ENCODE results near the gene C14orf93. TPM values are rescaled to one million over a fixed set of nuclear protein-coding genes. Genes with fewer than 3 reads are reported as not detected.

C14orf93 gene
- total RNA-seq, 3 donors from 2014 or later = 10.8 to 24.1 (median 19.4) TPM

DNA sequence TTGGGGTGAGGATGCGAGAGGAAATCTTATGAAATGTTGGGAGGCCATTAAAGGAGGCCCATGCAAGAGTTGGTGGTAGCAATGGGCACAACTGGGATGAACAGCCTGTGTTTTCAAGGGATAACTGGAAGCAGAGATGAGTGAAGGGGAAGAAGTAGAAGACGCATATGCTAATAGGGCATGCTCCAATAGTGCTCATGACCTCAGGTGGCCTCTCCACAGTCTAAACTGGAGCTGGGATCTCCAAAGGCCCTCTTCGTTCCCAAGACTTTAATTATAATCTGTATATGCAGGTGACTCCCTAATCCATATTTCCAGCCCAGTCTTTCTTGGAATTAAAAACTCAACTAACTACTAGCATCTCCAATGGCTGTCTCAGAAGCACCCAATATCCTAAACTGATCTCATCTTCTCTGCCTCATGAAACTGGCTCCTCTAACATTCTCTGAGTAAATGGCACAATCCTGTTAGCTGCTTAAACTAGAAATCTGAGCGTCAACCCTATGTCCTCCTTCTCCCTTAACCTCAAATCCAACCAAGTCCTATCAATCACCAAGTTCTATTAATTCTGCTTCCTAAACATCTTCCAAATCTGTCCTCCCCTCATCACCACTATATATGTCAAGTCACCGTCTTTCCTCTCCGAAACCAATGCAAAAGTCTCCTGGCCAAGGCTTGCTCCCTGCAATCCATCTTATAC, 24.8 kb downstream of the C14orf93 start:
- H3K4me3 ChIP-seq = no peak overlapping the region
- H3K9me3 ChIP-seq = no peaks in the 10 kb centered on the region
- no peak overlapping the region for H3K27ac ChIP-seq
- peaks cover 0 to 3% of the 10 kb centered on the region in 2 donors for H3K27me3 ChIP-seq
- intact Hi-C loops (cut with DNase I; ENCODE audit: low total_unique reads) = loop anchor here (5.0 kb wide), 1 partner anchor 337 kb away; the partner anchor contains the start of gene PABPN1
- no peaks in the 10 kb centered on the region for H3K36me3 ChIP-seq
- DNase-seq (ENCODE audit: low spot score in 2 of 2) = no peak
- no peaks in the 10 kb centered on the region for H3K4me1 ChIP-seq
- TF ChIP-seq, protein P1, sequence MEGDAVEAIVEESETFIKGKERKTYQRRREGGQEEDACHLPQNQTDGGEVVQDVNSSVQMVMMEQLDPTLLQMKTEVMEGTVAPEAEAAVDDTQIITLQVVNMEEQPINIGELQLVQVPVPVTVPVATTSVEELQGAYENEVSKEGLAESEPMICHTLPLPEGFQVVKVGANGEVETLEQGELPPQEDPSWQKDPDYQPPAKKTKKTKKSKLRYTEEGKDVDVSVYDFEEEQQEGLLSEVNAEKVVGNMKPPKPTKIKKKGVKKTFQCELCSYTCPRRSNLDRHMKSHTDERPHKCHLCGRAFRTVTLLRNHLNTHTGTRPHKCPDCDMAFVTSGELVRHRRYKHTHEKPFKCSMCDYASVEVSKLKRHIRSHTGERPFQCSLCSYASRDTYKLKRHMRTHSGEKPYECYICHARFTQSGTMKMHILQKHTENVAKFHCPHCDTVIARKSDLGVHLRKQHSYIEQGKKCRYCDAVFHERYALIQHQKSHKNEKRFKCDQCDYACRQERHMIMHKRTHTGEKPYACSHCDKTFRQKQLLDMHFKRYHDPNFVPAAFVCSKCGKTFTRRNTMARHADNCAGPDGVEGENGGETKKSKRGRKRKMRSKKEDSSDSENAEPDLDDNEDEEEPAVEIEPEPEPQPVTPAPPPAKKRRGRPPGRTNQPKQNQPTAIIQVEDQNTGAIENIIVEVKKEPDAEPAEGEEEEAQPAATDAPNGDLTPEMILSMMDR (IDR thresholded peaks at IDR 0.05) = no peak
- TF ChIP-seq POLR2AphosphoS5 (IDR thresholded peaks at IDR 0.05) (no peak), POLR2A (IDR thresholded peaks at IDR 0.05) (no peak)

DNA sequence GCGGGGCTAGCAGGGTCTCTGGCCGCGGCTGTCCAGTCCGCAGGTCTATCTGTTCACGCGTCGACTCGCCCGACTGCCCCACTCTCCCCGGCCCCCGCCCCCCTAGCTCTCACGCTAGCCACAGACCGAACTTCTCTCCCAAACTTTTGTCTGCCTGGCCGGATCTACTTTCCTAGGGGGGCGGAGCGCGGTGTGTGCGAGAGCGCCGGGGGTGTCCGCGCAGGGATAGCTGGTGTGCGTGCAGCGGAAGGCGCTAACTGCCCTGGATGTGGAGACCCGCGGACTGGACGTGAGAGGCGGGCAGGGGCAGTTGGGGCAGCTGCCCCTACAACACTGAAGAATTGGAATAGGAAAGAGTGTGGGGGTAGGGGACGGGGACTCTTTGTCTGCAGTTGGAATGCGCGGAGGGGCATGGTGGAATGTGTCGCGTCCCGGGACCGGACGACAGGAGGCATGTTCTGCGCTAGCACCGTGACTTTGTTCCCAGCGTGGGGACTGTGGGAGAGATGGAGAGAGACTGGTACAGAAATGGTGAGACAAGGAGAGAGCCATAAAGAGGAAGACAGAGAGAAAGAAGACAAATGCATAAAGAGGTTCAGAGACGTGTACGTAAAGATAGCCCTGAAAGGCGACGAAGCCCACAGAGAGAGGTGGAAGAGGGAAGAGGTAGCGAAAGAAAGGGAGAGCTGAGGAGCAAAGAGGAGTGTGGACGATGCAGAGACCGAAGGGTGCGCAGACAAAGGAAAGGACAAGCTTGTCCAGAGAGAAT, 27.3 kb downstream of the C14orf93 start, which contains the start of gene AJUBA:
TSS of gene AJUBA (minus strand) at position 75 of the 769 bp plus-strand sequence. CDS start 285 bp downstream, outside the sequence.
- H3K27me3 ChIP-seq = peaks cover 0 to 3% of the 10 kb centered on the region in 2 donors
- no peaks in the 10 kb centered on the region for H3K36me3 ChIP-seq
- intact Hi-C loops (cut with DNase I; ENCODE audit: low total_unique reads) = no loop called here
- H3K9me3 ChIP-seq = no peaks in the 10 kb centered on the region
- peak; percentile 82 to 85 for DNase-seq (ENCODE audit: low spot score in 2 of 2)
- TF ChIP-seq POLR2AphosphoS5 (IDR thresholded peaks at IDR 0.05) (peak in 2 of 3 donors; percentile 21 to 43), POLR2A (IDR thresholded peaks at IDR 0.05) (peak; percentile 19)
- TF ChIP-seq, protein P1 (IDR thresholded peaks at IDR 0.05) = no peak
- peaks cover 5 to 15% of the 10 kb centered on the region in 2 donors for H3K4me1 ChIP-seq
- peak within 1 kb of the TSS; percentile 67 to 96 (median 89) for H3K4me3 ChIP-seq
- H3K27ac ChIP-seq = peak within 1 kb of the TSS; percentile 88 to 90

DNA sequence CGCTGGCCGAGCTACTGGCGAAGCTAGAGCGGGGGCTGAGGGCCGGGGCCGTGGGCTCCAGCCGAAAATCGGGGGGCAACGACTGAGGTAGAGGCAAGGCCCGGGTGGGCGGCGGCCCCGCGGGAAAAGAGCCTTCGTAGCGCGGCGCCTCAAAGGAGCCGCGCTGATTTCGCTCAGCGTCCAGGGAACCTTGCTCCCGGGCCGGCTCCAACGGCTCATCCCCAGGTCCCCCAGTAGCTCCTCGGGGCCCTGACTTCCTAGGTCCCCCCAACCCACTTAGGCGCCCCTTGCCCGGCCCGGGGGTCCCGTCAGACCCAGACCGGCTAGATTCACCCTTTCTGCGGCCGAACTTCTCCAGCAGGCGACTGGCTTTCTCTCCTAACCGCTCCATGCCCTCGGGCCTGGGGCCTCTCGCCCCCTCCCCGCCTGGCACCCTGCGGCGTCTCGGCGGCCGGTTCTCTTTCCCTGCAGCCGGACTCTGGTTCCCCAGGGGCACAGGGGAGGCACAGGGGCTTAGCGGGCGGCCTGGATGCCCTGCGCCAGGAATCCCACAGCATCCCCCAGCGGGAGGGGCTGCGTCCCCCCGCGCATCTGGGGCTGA, 28.0 kb downstream of the C14orf93 start:
- no peaks in the 10 kb centered on the region for H3K9me3 ChIP-seq
- no peak for DNase-seq (ENCODE audit: low spot score in 2 of 2)
- intact Hi-C loops (cut with DNase I; ENCODE audit: low total_unique reads) = loop anchor here (1.0 kb wide), 1 partner anchor 71 kb away; no protein-coding TSS in a partner anchor
- H3K27ac ChIP-seq = peak overlapping the region; percentile 88 to 90
- TF ChIP-seq POLR2AphosphoS5 (IDR thresholded peaks at IDR 0.05) = peak in 1 of 3 donors; percentile 2
- TF ChIP-seq, protein P1 (IDR thresholded peaks at IDR 0.05) = no peak
- TF ChIP-seq POLR2A (IDR thresholded peaks at IDR 0.05) = no peak
- peaks cover 5 to 22% of the 10 kb centered on the region in 2 donors for H3K4me1 ChIP-seq
- H3K36me3 ChIP-seq = no peaks in the 10 kb centered on the region
- H3K4me3 ChIP-seq = peak overlapping the region; percentile 67 to 96 (median 89)
- peaks cover 0 to 3% of the 10 kb centered on the region in 2 donors for H3K27me3 ChIP-seq

DNA sequence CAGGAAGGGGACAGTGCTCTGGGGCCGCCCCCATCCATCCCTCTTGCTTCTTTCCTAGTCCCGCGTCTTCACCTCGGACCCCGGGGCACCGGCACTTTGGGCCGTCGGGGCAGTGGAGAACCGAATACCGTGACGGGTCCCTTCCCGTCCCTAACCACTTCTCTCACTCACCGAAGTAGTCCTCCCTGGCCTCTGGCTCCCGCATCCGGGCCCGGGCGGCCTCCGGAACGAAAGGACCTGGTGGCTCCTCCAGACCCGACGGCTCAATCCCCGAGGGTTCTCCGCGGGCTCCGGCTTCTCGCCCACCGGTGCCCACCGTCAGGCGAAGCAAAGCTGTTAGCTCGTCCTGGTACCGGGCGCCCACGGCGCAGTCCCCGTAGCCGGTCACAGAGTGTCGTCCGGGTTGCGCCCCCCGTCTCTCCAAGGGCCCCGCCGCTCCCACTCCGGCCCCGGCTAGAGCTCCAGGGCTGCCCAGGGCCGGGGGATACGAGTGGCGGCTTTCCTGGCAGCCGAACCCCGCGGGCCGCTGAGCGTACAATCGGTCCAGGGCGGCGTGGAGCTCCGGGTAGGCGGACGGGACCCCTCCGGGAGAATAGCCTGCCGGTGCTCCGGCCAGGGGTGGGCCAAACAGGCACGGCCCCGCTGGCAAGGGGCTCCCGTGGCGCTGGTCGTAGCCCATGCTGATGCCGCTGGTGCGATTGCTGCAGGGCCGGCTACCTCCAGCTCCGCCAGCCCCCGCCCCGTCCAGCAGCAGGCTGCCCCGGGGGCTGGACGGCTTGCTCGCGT, 28.7 kb downstream of the C14orf93 start:
- H3K4me1 ChIP-seq = peaks cover 5 to 24% of the 10 kb centered on the region in 2 donors
- DNase-seq (ENCODE audit: low spot score in 2 of 2) = no peak
- H3K27ac ChIP-seq = peak overlapping the region; percentile 88 to 90
- no peaks in the 10 kb centered on the region for H3K9me3 ChIP-seq
- TF ChIP-seq, protein P1 (IDR thresholded peaks at IDR 0.05) = no peak
- TF ChIP-seq POLR2A (IDR thresholded peaks at IDR 0.05) (no peak), POLR2AphosphoS5 (IDR thresholded peaks at IDR 0.05) (no peak)
- intact Hi-C loops (cut with DNase I; ENCODE audit: low total_unique reads) = loop anchor here (1.0 kb wide), 1 partner anchor 72 kb away; no protein-coding TSS in a partner anchor
- peak overlapping the region; percentile 67 to 96 (median 89) for H3K4me3 ChIP-seq
- no peaks in the 10 kb centered on the region for H3K36me3 ChIP-seq
- peaks cover 0 to 3% of the 10 kb centered on the region in 2 donors for H3K27me3 ChIP-seq

Data from breast epithelium (tissue), 4 donors.